PC-3 (cell line): ENCODE data around the gene APOF. TPM values are rescaled to one million over a fixed set of nuclear protein-coding genes. Genes with fewer than 3 reads are reported as not detected.

Experiments used
- ATAC-seq: fragments of 200-7000 bp; cut with Tn5 transposase; 2 replicates; pipeline ENCODE4 v1.9.1; 2020; ENCODE audit warnings: mild to moderate bottlenecking, moderate library complexity
- BruUV-seq: library from RNA; stranded (reverse); fragments of 400-500 nt; replicated peaks from 2 replicates; lab custom pipeline; 2021; lab: Mats Ljungman, UMichigan
- CTCF ChIA-PET: fragments of 300-600 bp; sonication (Branson Sonifier 250); formaldehyde crosslinking; loops from one replicate; lab custom pipeline; 2022; ENCODE audit warnings: antibody characterized with exemption; lab: Charles Lee
- POLR2A ChIA-PET: fragments of 300-600 bp; sonication (Branson Sonifier 250); formaldehyde crosslinking; loops from one replicate; lab custom pipeline; 2022; ENCODE audit warnings: antibody characterized with exemption; ENCODE audit not compliant: unreplicated experiment; lab: Charles Lee
- DNase-seq: peaks from one replicate; pipeline ENCODE4 v3.0.0-alpha.2; 2015
- H2AFZ ChIP-seq: fragments of 300-600 bp; sonication (generic); 2 replicates; pipeline ENCODE4 v1.6.0; 2016; ENCODE audit warnings: antibody characterized with exemption, low read length
- H3F3A ChIP-seq: fragments of 300-600 bp; sonication (generic); one replicate; pipeline ENCODE4 v1.6.0; 2017; ENCODE audit warnings: antibody characterized with exemption, low read length, control low read depth, mild to moderate bottlenecking; ENCODE audit not compliant: unreplicated experiment
- H3K27ac ChIP-seq: fragments of 300-600 bp; sonication (generic); 2 replicates; pipeline ENCODE4 v1.5.1; 2016; ENCODE audit warnings: mild to moderate bottlenecking, low read length
- H3K27me3 ChIP-seq: fragments of 300-600 bp; sonication (generic); 2 replicates; pipeline ENCODE4 v1.6.1; 2016; ENCODE audit warnings: low read length, mixed read lengths
- H3K36me3 ChIP-seq: fragments of 300-600 bp; sonication (generic); 2 replicates; pipeline ENCODE4 v1.6.1; 2016; ENCODE audit warnings: low read depth, mixed run types, low read length, mixed read lengths
- H3K4me1 ChIP-seq: fragments of 300-600 bp; sonication (generic); 2 replicates; pipeline ENCODE4 v1.5.1; 2016; ENCODE audit warnings: low read length; ENCODE audit not compliant: insufficient read depth
- H3K4me2 ChIP-seq: fragments of 300-600 bp; sonication (generic); 2 replicates; pipeline ENCODE4 v1.6.0; 2016; ENCODE audit warnings: low read length
- H3K4me3 ChIP-seq: fragments of 300-600 bp; sonication (generic); 2 replicates; pipeline ENCODE4 v1.5.1; 2016; ENCODE audit warnings: mild to moderate bottlenecking, low read length, mixed read lengths
- H3K79me2 ChIP-seq: fragments of 300-600 bp; sonication (generic); 2 replicates; pipeline ENCODE4 v1.6.1; 2017; ENCODE audit warnings: low read length, mixed read lengths
- H3K9ac ChIP-seq: fragments of 300-600 bp; sonication (generic); 2 replicates; pipeline ENCODE4 v1.6.0; 2016; ENCODE audit warnings: mild to moderate bottlenecking, low read length
- H3K9me2 ChIP-seq: fragments of 300-600 bp; sonication (generic); replicated peaks from 2 replicates; pipeline ENCODE4 v1.6.1; 2016; ENCODE audit warnings: mixed run types, low read length, mixed read lengths
- H3K9me3 ChIP-seq: fragments of 300-600 bp; sonication (generic); 2 replicates; pipeline ENCODE4 v1.6.1; 2016; ENCODE audit warnings: low read length, mixed read lengths
- H4K20me1 ChIP-seq: fragments of 300-600 bp; sonication (generic); 2 replicates; pipeline ENCODE4 v1.6.1; 2016; ENCODE audit warnings: low read length, mixed read lengths
- CTCF ChIP-seq: fragments of 300-600 bp; sonication (generic); conservative IDR thresholded peaks from 2 replicates; pipeline ENCODE4 v1.5.1; 2017; ENCODE audit warnings: antibody characterized with exemption, low read depth, mild to moderate bottlenecking, low read length
- EZH2 ChIP-seq: fragments of 300-600 bp; sonication (generic); IDR thresholded peaks from one replicate; pipeline ENCODE4 v1.6.1; 2017; ENCODE audit warnings: antibody characterized with exemption, mild to moderate bottlenecking, low read length; ENCODE audit not compliant: unreplicated experiment
- EZH2phosphoT487 ChIP-seq: fragments of 300-600 bp; sonication (generic); IDR thresholded peaks from 2 replicates; pipeline ENCODE4 v1.6.1; 2018; ENCODE audit warnings: mild to moderate bottlenecking, antibody characterized with exemption, low read length, borderline replicate concordance
- intact Hi-C: fragments of 100-400 bp; cut with micrococcal nuclease; formaldehyde crosslinking; loops from 2 replicates; pipeline ENCODE4 v1.9.0; 2023
- total RNA-seq: library from RNA; depleted of rRNA; stranded (reverse); fragments of >200 nt; gene quantifications from 2 replicates; pipeline ENCODE4 v1.2.3, GENCODE V29; 2014

The APOF gene
- total RNA-seq, 1 experiment from 2014 or later: not detected

DNA sequence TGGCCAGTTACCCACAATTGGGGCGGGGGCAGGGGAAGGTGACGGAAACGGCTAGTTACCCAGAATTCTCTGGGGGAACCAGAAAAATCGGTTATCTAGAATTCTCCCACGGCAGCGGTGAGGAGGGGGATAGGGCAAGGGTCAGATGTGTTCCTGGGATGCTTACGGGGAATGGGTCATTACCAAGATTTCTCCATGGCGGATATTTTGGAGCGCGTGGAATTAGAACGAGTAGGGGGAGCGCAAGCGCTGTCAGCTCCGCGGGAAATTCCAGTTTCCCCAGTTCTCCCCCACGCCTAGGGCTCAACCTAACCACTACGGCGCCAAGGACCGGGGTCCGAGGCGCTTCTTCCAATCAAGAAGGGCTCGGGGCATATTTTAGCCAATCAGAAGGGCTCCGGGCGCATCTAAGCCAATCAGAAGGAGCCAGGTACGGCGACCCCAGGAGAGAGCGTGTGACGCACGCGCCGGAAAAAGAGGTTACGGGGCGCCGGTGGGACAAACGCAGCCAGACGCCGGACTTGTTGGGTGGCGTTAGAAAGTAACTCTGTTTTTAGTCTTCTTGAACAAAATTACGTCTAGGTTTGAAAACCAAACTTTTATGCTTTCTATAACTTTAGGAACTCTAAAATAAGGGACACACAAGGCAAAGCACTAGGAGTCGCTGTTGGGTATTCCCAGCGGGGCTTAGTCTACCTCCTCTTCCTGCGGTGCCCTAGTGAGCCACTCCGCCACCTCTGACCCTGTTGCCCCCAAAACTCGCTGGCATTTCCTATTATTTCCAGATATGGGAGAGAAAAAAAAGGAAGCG, 28.8 kb downstream of the APOF start, which contains the start of gene PAN2:
PAN2 (minus strand) TSS at position 322 of the 811 bp plus-strand sequence. CDS start 906 bp downstream, outside the sequence.
- H2AFZ ChIP-seq: peak within 1 kb of the TSS; percentile 99
- peak; percentile 98 for DNase-seq
- no peaks in the 10 kb centered on the region for H3K9me2 ChIP-seq
- TF ChIP-seq CTCF (peak; percentile 73), EZH2phosphoT487 (no peak), EZH2 (no peak)
- no peaks in the 10 kb centered on the region for H3K27me3 ChIP-seq
- no peaks in the 10 kb centered on the region for H3K79me2 ChIP-seq
- no TSS peak for BruUV-seq
- peak within 1 kb of the TSS; percentile 92 for H3K27ac ChIP-seq
- H3K9ac ChIP-seq: peak within 1 kb of the TSS; percentile 91
- intact Hi-C loops: loop anchor here (1.0 kb wide), 1 partner anchor 130 kb away; no protein-coding TSS in a partner anchor
- H3K4me1 ChIP-seq: peaks cover 31% of the 10 kb centered on the region
- peak; percentile 99 for ATAC-seq
- H3K36me3 ChIP-seq: no peaks in the 10 kb centered on the region
- no peaks in the 10 kb centered on the region for H3K9me3 ChIP-seq
- peak within 1 kb of the TSS; percentile 93 for H3K4me2 ChIP-seq
- ChIA-PET CTCF (no interaction called here), POLR2A (interaction anchor here (0.6 to 0.9 kb wide), 3 partner anchors 18 to 40 kb away, joined by 4 to 9 read pairs (median 6); partner anchors contain the start of genes CNPY2 and STAT2)
- H3F3A ChIP-seq: no peaks in the 10 kb centered on the region
- peak within 1 kb of the TSS; percentile 72 for H3K4me3 ChIP-seq
- no peaks in the 10 kb centered on the region for H4K20me1 ChIP-seq

DNA sequence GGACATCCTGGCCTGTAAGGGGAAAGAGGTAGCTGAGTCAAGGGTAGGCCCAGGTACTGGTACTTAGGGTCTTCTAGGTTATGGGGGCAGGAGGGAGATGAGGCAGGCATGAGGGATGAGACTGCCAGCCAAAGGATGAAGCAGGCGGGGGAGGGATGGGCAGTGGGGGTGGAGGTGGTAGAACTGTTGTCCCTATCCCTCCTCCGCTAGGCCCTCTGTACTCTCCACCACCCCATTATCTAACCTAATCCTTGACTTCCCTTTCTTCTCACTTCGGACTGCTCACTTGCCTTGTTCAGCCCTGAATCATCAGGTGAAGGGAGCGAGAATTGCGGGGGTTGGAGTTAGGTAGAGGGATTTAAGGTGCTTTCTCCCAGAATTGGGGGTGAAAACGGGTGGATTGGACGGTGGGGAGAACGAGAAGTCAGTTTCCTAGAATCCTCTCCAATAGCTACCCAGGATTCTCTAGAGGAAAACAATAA, 29.4 kb downstream of the APOF start:
- ATAC-seq (no peak), DNase-seq (no peak)
- no peak for TF ChIP-seq EZH2phosphoT487
- no peak for TF ChIP-seq EZH2
- TF ChIP-seq CTCF: no peak
- CTCF ChIA-PET: no interaction called here
- H3K27ac ChIP-seq: peak overlapping the region; percentile 92
- H3K4me2 ChIP-seq: peak overlapping the region; percentile 93
- no peaks in the 10 kb centered on the region for H3K9me2 ChIP-seq
- no peaks in the 10 kb centered on the region for H3F3A ChIP-seq
- BruUV-seq: TSS peak; percentile 94
- POLR2A ChIA-PET: interaction anchor here (0.6 to 0.9 kb wide), 3 partner anchors 17 to 40 kb away, joined by 4 to 9 read pairs (median 6); partner anchors contain the start of genes CNPY2 and STAT2
- no peaks in the 10 kb centered on the region for H3K79me2 ChIP-seq
- no peaks in the 10 kb centered on the region for H4K20me1 ChIP-seq
- H3K36me3 ChIP-seq: no peaks in the 10 kb centered on the region
- H3K4me1 ChIP-seq: peaks cover 26% of the 10 kb centered on the region
- H3K9me3 ChIP-seq: no peaks in the 10 kb centered on the region
- intact Hi-C loops: no loop called here
- peak overlapping the region; percentile 91 for H3K9ac ChIP-seq
- peak overlapping the region; percentile 72 for H3K4me3 ChIP-seq
- H3K27me3 ChIP-seq: no peaks in the 10 kb centered on the region
- H2AFZ ChIP-seq: peak overlapping the region; percentile 99
